Uterus (tissue), 4 donors: Measurements from ENCODE around the gene PPM1H. TPM values are rescaled to one million over a fixed set of nuclear protein-coding genes. Genes with fewer than 3 reads are reported as not detected.

ENCODE experiments used
- DNase-seq, 2 donors: peaks; one replicate each; pipeline ENCODE4 v3.0.0-alpha.2; 2019 to 2020
- H3K27ac ChIP-seq, 2 donors: fragments of 200-600 bp; sonication (generic); 1 replicate in 1 of 2; 2 replicates in 1 of 2; pipeline ENCODE4 v1.5.1; 2016 to 2018
- H3K27me3 ChIP-seq, 2 donors: fragments of 200-600 bp; sonication (generic); one replicate each; pipeline ENCODE4 v1.5.1; 2018 to 2019; ENCODE audit warnings: control low read depth in 1 of 2
- H3K36me3 ChIP-seq, 2 donors: fragments of 200-600 bp; sonication (generic); one replicate each; pipeline ENCODE4 v1.5.1; 2019; ENCODE audit warnings: control low read depth in 1 of 2
- H3K4me1 ChIP-seq, 2 donors: fragments of 200-600 bp; sonication (generic); one replicate each; pipeline ENCODE4 v1.5.1; 2018 to 2019; ENCODE audit warnings: control low read depth in 1 of 2
- H3K4me3 ChIP-seq, 2 donors: fragments of 200-600 bp; sonication (generic); 1 replicate in 1 of 2; 2 replicates in 1 of 2; pipeline ENCODE4 v1.5.1; 2018 to 2019; ENCODE audit warnings: mild to moderate bottlenecking in 1 of 2
- H3K9me3 ChIP-seq, 2 donors: fragments of 200-600 bp; sonication (generic); one replicate each; pipeline ENCODE4 v1.5.1; 2019; ENCODE audit warnings: control low read depth in 1 of 2
- CTCF ChIP-seq, 4 experiments: fragments of 200-600 bp in 2 of 4; fragments of 450-650 bp in 2 of 4; sonication (generic) in 2 of 4; IDR thresholded peaks; one replicate each; pipeline ENCODE4 v1.5.1; 2016 to 2019; ENCODE audit warnings: antibody characterized with exemption in 4 of 4, mild to moderate bottlenecking in 2 of 4, moderate library complexity in 1 of 4
- POLR2A ChIP-seq, 2 donors: fragments of 450-650 bp; IDR thresholded peaks; one replicate each; pipeline ENCODE4 v1.6.1; 2016; ENCODE audit warnings: antibody characterized with exemption in 2 of 2, mild to moderate bottlenecking in 1 of 2, moderate library complexity in 1 of 2
- intact Hi-C: fragments of 100-400 bp; cut with DNase I; formaldehyde crosslinking; loops from one replicate; pipeline ENCODE4 v1.15.1; 2023; ENCODE audit warnings: low total_unique reads
- total RNA-seq, 4 donors: library from RNA; depleted of rRNA in 3 of 4; stranded (reverse); fragments of >200 nt in 3 of 4; gene quantifications; one replicate each; pipeline versions ENCODE4 v1.1.0 to v1.2.4, GENCODE V29; 2014 to 2023
- donor health status: DM: yes; HTN: yes; CAD: no.

PPM1H gene
- total RNA-seq, 4 donors from 2014 or later = 2.0 to 24.1 (median 6.6) TPM

GRCh38 chr12:62659453-62660295, 275.3 kb downstream of the PPM1H start:
- intact Hi-C loops = no loop called here
- Histone ChIP-seq H3K27me3 (no peaks in the 10 kb centered on the region), H3K4me3 (no peak overlapping the region), H3K27ac (no peak overlapping the region), H3K9me3 (no peaks in the 10 kb centered on the region), H3K4me1 (no peaks in the 10 kb centered on the region), H3K36me3 (no peaks in the 10 kb centered on the region)
- TF ChIP-seq POLR2A (IDR thresholded peaks at IDR 0.05) = no peak
- no peak for TF ChIP-seq CTCF (IDR thresholded peaks at IDR 0.05)
- no peak for DNase-seq

- no peak for TF ChIP-seq CTCF (IDR thresholded peaks at IDR 0.05)
- no peak for TF ChIP-seq POLR2A (IDR thresholded peaks at IDR 0.05)
- no peak for DNase-seq
- Histone ChIP-seq H3K4me1 (no peaks in the 10 kb centered on the region), H3K9me3 (no peaks in the 10 kb centered on the region), H3K27me3 (no peaks in the 10 kb centered on the region), H3K4me3 (no peak overlapping the region), H3K36me3 (no peaks in the 10 kb centered on the region), H3K27ac (no peak overlapping the region)
- intact Hi-C loops = no loop called here
Measured at GRCh38 chr12:62658910-62659309, 276.0 kb downstream of the PPM1H start.

GRCh38 chr12:62657363-62657632, 277.7 kb downstream of the PPM1H start:
- no peak for DNase-seq
- Histone ChIP-seq H3K27me3 (no peaks in the 10 kb centered on the region), H3K4me1 (no peaks in the 10 kb centered on the region), H3K9me3 (no peaks in the 10 kb centered on the region), H3K27ac (no peak overlapping the region), H3K4me3 (no peak overlapping the region), H3K36me3 (no peaks in the 10 kb centered on the region)
- no peak for TF ChIP-seq CTCF (IDR thresholded peaks at IDR 0.05)
- TF ChIP-seq POLR2A (IDR thresholded peaks at IDR 0.05) = no peak
- intact Hi-C loops = no loop called here

- Histone ChIP-seq H3K9me3 (no peaks in the 10 kb centered on the region), H3K27me3 (no peaks in the 10 kb centered on the region), H3K27ac (no peak overlapping the region), H3K4me3 (no peak overlapping the region), H3K4me1 (no peaks in the 10 kb centered on the region), H3K36me3 (no peaks in the 10 kb centered on the region)
- no peak for DNase-seq
- intact Hi-C loops = no loop called here
- no peak for TF ChIP-seq POLR2A (IDR thresholded peaks at IDR 0.05)
- no peak for TF ChIP-seq CTCF (IDR thresholded peaks at IDR 0.05)
Measured at GRCh38 chr12:62656591-62657362, 278.2 kb downstream of the PPM1H start.

GRCh38 chr12:62655666-62656151, 279.2 kb downstream of the PPM1H start:
- Histone ChIP-seq H3K27ac (no peak overlapping the region), H3K9me3 (no peaks in the 10 kb centered on the region), H3K4me3 (no peak overlapping the region), H3K27me3 (no peaks in the 10 kb centered on the region), H3K4me1 (no peaks in the 10 kb centered on the region), H3K36me3 (no peaks in the 10 kb centered on the region)
- TF ChIP-seq CTCF (IDR thresholded peaks at IDR 0.05) = no peak
- TF ChIP-seq POLR2A (IDR thresholded peaks at IDR 0.05) = no peak
- intact Hi-C loops = no loop called here
- no peak for DNase-seq
